OCI-LY3 (cell line): ENCODE measurements around the gene MBD4.
"Not testable (repeated sequence)": the region's sequence is repeated elsewhere in the genome, so short reads cannot be mapped to it uniquely, and the experiment has no call there.

ENCODE experiments used
- EZH2phosphoT487 ChIP-seq: fragments of 200-600 bp; shearing (Covaris generic); IDR thresholded peaks from 2 replicates; pipeline ENCODE4 v1.6.1; 2018; ENCODE audit warnings: antibody characterized with exemption, mixed run types, low read depth
- TF ChIP-seq, protein P1 (sequence below): fragments of 200-600, 300-600 bp; sonication (generic); IDR thresholded peaks from 2 replicates; pipeline ENCODE4 v1.5.1; 2014; ENCODE audit warnings: antibody characterized with exemption, low read length, low read depth

DNA sequence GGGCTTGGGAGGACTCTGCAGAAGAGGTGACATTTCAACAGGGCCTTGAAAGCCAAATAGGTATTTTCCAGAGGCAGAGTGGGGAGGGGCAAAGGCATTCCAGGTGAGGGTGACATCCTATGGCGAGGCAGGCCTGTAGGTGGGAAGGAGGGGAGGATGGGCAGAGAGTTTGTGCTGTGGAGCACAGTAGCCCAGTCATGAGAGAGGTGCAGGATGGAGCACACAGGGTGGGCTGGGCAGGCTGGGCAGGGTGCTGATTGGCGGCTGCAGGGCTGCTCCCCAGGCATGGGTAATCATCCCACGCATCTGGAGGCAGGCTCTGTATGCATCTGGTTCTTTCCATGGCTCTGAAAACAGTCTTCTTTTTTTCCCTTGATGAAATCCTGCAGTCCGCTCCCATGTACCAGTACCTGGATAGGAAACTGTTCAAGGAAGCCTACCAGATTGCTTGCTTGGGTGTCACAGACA is 48.2 kb upstream of the MBD4 start:
- TF ChIP-seq, protein P1, sequence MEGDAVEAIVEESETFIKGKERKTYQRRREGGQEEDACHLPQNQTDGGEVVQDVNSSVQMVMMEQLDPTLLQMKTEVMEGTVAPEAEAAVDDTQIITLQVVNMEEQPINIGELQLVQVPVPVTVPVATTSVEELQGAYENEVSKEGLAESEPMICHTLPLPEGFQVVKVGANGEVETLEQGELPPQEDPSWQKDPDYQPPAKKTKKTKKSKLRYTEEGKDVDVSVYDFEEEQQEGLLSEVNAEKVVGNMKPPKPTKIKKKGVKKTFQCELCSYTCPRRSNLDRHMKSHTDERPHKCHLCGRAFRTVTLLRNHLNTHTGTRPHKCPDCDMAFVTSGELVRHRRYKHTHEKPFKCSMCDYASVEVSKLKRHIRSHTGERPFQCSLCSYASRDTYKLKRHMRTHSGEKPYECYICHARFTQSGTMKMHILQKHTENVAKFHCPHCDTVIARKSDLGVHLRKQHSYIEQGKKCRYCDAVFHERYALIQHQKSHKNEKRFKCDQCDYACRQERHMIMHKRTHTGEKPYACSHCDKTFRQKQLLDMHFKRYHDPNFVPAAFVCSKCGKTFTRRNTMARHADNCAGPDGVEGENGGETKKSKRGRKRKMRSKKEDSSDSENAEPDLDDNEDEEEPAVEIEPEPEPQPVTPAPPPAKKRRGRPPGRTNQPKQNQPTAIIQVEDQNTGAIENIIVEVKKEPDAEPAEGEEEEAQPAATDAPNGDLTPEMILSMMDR = not testable (repeated sequence)
- not testable (repeated sequence) for TF ChIP-seq EZH2phosphoT487
